Nucleus accumbens (tissue), 56 donors: ENCODE results near the gene ZAR1L.

Experiments used
- DNase-seq, 56 donors: peaks; one replicate each; lab custom pipeline; 2025; lab: John Stamatoyannopoulos, UW

The ZAR1L gene

DNA sequence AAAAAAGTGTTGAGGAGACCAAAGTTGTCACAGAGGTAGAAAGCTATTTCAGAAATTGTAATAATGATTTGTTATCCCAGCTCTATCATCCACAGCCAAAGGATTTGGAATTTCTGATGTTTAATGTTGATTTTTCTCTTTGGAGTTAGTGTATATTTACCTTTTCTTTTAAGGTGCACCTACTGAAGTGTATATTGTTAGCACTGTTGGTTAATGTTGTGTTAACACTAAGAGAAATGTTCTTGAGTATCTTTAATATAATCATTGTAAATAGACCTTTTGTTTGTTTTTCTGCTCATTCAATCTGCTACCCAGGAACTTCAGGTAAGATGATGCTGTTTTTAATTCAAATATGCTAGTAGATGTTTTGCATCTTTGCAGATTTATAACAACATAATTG, 57.5 kb downstream of the ZAR1L start:
- DNase-seq = no peak

DNA sequence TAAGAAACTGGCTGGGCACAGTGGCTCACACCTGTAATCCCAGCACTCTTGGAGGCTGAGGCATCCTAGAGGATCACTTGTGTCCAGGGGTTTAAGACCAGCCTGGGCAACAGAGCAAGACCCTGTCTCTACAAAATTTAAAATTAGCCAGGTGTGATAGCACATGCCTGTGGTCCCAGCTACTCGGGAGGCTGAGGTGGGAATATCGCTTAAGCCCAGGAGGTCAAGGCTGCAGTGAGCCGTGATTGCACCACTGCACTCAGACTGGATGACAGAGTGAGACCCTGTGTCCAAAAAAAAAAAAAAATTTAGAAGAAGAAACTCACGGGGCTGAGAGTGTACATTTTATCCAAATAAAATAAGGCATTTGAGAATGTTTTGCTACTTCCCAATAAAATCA, 58.9 kb downstream of the ZAR1L start:
- DNase-seq = no peak

DNA sequence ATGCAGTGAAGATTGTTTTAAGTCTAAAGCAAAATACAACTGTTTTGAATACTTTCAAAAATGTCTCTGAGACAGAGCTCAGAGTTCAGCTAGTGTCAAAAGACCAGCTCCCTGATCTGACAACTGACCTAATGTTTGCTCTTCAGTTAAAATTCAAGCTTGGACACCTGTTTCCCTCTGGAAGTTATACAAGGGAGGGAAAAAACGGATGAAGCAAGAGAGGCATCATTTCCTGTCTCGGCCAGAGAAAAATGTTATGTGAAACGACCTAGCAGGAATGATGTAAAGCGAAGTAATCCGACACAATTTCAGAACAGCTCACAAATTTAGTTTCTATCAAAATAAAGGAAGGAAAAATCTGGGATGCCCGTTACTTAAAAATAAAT, 59.4 kb downstream of the ZAR1L start:
- DNase-seq = no peak

DNA sequence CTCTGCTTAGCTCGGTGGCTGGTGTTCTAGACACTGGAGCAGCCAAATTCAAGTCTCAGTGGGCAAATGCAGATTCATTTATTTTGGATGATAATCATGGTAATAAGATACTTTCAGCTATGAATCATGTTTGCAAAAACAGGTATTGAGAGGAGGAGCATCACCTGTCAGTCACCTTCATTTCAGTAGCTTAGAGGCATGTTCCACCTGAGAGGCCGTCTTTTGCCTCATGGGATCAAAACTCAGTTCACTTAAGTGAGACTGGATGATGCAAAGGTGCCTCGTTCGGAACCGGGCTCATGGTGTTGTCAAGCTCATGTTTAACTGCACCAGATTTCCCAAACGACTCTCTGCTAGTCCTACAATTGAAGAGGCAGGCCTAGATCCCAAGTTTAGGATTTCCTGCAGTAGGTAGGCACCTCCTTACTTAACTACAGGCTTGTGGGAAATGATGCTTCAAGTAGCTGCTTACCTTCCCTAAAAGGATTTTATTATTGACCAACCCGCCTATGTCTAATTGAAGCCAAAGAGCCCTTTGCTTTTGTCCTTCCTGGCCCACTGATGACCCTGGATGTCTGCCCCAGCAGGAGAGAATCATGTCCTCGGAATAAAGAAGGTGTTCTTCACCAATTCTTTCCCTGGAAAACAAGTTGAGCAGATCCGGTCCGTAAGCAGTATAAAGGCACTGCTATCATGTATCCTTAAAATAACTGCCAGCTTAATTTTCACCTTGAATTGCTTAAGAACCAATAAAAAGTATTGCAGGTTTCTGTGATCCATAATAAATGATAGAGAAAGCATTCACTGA, 60.0 kb downstream of the ZAR1L start:
- DNase-seq = no peak

DNA sequence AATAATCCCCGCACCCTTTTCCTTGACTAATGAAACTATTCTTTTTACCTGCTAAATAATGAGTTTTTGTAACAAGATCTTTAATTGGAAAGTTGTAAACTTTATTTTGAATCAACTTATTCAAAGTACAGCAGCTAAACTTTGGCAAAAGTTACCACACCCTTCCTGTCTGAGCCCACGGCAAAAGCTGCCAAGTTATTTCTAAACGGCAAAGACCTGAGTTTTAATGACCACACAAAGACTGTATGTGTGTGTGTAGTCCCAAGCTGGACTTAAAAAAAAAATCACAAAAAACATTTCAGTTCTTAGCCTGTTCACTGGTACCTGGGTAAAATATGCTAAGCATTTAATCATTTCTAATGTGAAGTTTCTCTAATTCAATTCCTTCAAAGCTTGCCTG, 60.7 kb downstream of the ZAR1L start:
- DNase-seq = no peak

DNA sequence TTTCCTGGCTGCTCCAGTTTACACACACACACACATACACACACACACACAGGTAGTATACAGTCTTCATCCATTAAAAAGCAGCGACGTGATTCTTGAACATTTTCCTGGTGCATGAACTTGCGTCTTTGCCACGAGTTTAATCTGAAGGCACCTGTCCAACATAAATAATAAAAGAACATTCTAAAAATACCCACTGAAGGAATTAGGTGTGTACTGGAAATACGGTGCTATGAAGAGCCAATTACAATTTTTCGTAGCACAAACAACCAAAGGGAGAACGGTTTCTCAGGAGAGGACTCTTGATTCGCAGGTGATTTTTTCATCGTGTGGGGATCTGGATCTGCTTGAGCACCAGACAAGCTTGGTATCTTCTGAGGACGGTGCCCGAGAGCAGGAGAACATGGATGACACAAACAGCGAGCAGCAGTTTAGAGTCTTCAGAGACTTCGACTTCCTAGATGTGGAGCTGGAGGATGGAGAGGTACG, 61.2 kb downstream of the ZAR1L start:
- no peak for DNase-seq
